Activated T-cell treated with anti-CD3 and anti-CD28 coated beads, Interleukin-2, amount 50 U/mL, for 1 hour (primary cell): ENCODE measurements around the gene CELF6.
"Not testable (repeated sequence)": the region's sequence is repeated elsewhere in the genome, so short reads cannot be mapped to it uniquely, and the experiment has no call there.

Experiments used
- DNase-seq: peaks from one replicate; pipeline ENCODE4 v3.0.0-alpha.2; 2020

The CELF6 gene

GRCh38 chr15:72315706-72316370 lies 4.1 kb downstream of the CELF6 start:
- no peak for DNase-seq

GRCh38 chr15:72313881-72314280 lies 6.1 kb downstream of the CELF6 start:
- no peak for DNase-seq

- DNase-seq = no peak
Observed at GRCh38 chr15:72313448-72313840, 6.5 kb downstream of the CELF6 start.

- DNase-seq = peak; percentile 58
Observed at GRCh38 chr15:72312605-72313447, 7.1 kb downstream of the CELF6 start.

- no peak for DNase-seq
Observed at GRCh38 chr15:72307026-72307425, 12.9 kb downstream of the CELF6 start.

GRCh38 chr15:72306211-72306785 lies 13.7 kb downstream of the CELF6 start:
- peak; percentile 45 for DNase-seq

GRCh38 chr15:72304596-72304995 lies 15.4 kb downstream of the CELF6 start:
- DNase-seq = no peak

GRCh38 chr15:72302955-72303354 lies 17.0 kb downstream of the CELF6 start:
- no peak for DNase-seq

- DNase-seq = no peak
Observed at GRCh38 chr15:72289597-72290325, 30.2 kb downstream of the CELF6 start.

GRCh38 chr15:72288796-72289596 lies 31.0 kb downstream of the CELF6 start:
- DNase-seq = no peak

- peak; percentile 48 for DNase-seq
Observed at GRCh38 chr15:72285927-72286516, 33.9 kb downstream of the CELF6 start.

- no peak for DNase-seq
Observed at GRCh38 chr15:72285402-72285801, 34.6 kb downstream of the CELF6 start.

GRCh38 chr15:72284781-72285180 lies 35.2 kb downstream of the CELF6 start:
- no peak for DNase-seq

GRCh38 chr15:72281713-72282112 lies 38.2 kb downstream of the CELF6 start:
- no peak for DNase-seq

GRCh38 chr15:72280751-72281150 lies 39.2 kb downstream of the CELF6 start:
- no peak for DNase-seq

- no peak for DNase-seq
Observed at GRCh38 chr15:72278737-72279136, 41.2 kb downstream of the CELF6 start.

GRCh38 chr15:72276326-72276700 lies 43.6 kb downstream of the CELF6 start:
- no peak for DNase-seq

GRCh38 chr15:72275635-72276325 lies 44.2 kb downstream of the CELF6 start:
- DNase-seq = not testable (repeated sequence)

GRCh38 chr15:72272997-72273352 lies 47.0 kb downstream of the CELF6 start:
- DNase-seq = no peak

GRCh38 chr15:72272213-72272996 lies 47.6 kb downstream of the CELF6 start, which contains the start of gene PARP6:
Gene PARP6, minus strand, starts transcription at chr15:72272554. Its CDS starts 5,077 bp downstream, at chr15:72267477.
- DNase-seq = peak; percentile 98

- no peak for DNase-seq
Observed at GRCh38 chr15:72271895-72272212, 48.1 kb downstream of the CELF6 start.
